ENCODE measurements around the gene STAMBPL1. TPM values are rescaled to one million over a fixed set of nuclear protein-coding genes. Genes with fewer than 3 reads are reported as not detected.

STAMBPL1 gene
- total and polyA plus RNA-seq, 2 experiments from 2014 or later = 7.9 to 36.0 TPM

GRCh38 chr10:88916231-88916630 lies 36.2 kb downstream of the STAMBPL1 start:
- H3K27ac ChIP-seq = no peak overlapping the region
- peaks cover 7% of the 10 kb centered on the region for H3K4me1 ChIP-seq (ENCODE audit: low read depth)
- no peaks in the 10 kb centered on the region for H3K36me3 ChIP-seq
- H3K4me3 ChIP-seq = no peak overlapping the region
- H3K27me3 ChIP-seq = no peaks in the 10 kb centered on the region
- no peak for TF ChIP-seq CTCF (IDR thresholded peaks at IDR 0.05; ENCODE audit: low read depth, low read length)
- H3K9me3 ChIP-seq (ENCODE audit: low read depth) = no peaks in the 10 kb centered on the region
- no peak for DNase-seq (ENCODE audit: low read depth in 1 of 2, low spot score in 1 of 2)

DNA sequence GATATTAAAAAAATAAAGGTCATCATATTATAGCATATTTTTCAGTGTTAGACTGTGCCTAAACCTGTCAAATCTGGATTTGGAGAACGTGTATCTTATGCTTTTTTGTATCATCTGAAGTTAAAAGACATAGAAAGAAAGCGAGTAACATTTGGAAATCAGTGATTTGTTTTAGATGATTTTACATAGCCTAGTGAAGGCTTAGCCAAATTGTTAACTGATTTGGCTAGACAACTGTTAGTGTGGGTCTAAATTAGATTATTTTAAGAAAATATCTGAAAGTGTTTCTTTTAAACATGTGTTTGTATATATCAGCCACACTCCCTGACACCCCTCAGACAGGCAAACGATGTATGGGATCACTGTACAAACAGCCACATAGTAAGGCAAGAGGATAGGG lies 36.9 kb downstream of the STAMBPL1 start:
- Histone ChIP-seq H3K4me3 (no peak overlapping the region), H3K27me3 (no peaks in the 10 kb centered on the region), H3K4me1 (ENCODE audit: low read depth) (peaks cover 11% of the 10 kb centered on the region), H3K9me3 (ENCODE audit: low read depth) (no peaks in the 10 kb centered on the region), H3K36me3 (no peaks in the 10 kb centered on the region), H3K27ac (no peak overlapping the region)
- no peak for DNase-seq (ENCODE audit: low read depth in 1 of 2, low spot score in 1 of 2)
- TF ChIP-seq CTCF (IDR thresholded peaks at IDR 0.05; ENCODE audit: low read depth, low read length) = no peak

GRCh38 chr10:88918191-88918905 lies 38.3 kb downstream of the STAMBPL1 start:
- Histone ChIP-seq H3K36me3 (no peaks in the 10 kb centered on the region), H3K4me1 (ENCODE audit: low read depth) (peaks cover 11% of the 10 kb centered on the region), H3K9me3 (ENCODE audit: low read depth) (no peaks in the 10 kb centered on the region), H3K27me3 (no peaks in the 10 kb centered on the region), H3K4me3 (no peak overlapping the region), H3K27ac (no peak overlapping the region)
- DNase-seq (ENCODE audit: low read depth in 1 of 2, low spot score in 1 of 2) = no peak
- no peak for TF ChIP-seq CTCF (IDR thresholded peaks at IDR 0.05; ENCODE audit: low read depth, low read length)

DNA sequence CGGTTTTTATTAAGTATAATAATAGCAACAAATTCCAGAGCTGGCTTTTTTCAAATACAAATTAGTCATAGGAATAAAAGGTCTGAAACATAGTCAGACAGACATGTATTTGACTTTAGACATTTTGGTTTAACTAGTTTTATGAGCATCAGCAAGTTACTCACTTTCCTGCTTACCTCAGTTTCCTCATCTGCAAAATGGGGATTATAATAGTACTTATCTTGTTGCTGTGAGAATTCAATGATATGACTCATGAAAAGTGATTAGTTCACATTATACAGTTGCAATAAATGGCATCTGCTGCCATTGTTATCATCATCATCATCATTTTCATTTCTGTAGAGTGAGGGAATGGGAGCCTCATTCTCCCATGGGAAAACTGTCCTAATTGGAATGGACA lies 39.0 kb downstream of the STAMBPL1 start:
- no peaks in the 10 kb centered on the region for H3K36me3 ChIP-seq
- peaks cover 11% of the 10 kb centered on the region for H3K4me1 ChIP-seq (ENCODE audit: low read depth)
- H3K27ac ChIP-seq = no peak overlapping the region
- TF ChIP-seq CTCF (IDR thresholded peaks at IDR 0.05; ENCODE audit: low read depth, low read length) = no peak
- no peak for DNase-seq (ENCODE audit: low read depth in 1 of 2, low spot score in 1 of 2)
- no peak overlapping the region for H3K4me3 ChIP-seq
- no peaks in the 10 kb centered on the region for H3K27me3 ChIP-seq
- H3K9me3 ChIP-seq (ENCODE audit: low read depth) = no peaks in the 10 kb centered on the region

DNA sequence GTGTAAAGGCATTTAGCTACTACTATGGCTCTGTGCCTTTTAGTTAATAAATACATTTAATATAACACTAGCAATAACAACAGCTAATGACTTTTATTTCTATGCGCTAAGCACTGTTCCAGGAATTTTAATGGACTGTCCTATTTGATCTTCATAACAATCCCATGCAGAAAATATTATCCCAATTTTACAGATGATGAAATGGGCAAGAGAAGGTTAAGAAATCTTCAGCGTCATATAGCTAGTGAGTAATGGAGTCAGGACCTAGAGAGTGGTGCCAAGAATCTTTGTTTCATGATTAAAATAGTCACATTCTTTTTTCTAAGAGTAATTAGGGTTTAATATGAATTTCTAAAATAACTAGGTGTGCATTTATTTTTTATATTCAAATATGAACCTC lies 40.2 kb downstream of the STAMBPL1 start:
- Histone ChIP-seq H3K4me1 (ENCODE audit: low read depth) (peaks cover 11% of the 10 kb centered on the region), H3K4me3 (no peak overlapping the region), H3K9me3 (ENCODE audit: low read depth) (no peaks in the 10 kb centered on the region), H3K36me3 (no peaks in the 10 kb centered on the region), H3K27me3 (no peaks in the 10 kb centered on the region), H3K27ac (no peak overlapping the region)
- peak in 1 of 2 donors; percentile 75 for DNase-seq (ENCODE audit: low read depth in 1 of 2, low spot score in 1 of 2)
- no peak for TF ChIP-seq CTCF (IDR thresholded peaks at IDR 0.05; ENCODE audit: low read depth, low read length)
